ENCODE measurements around the gene C1QTNF1.

The C1QTNF1 gene

GRCh38 chr17:79079421-79080200, 55.6 kb downstream of the C1QTNF1 start:
- DNase-seq (ENCODE audit: low read depth), result no peak

GRCh38 chr17:79080349-79080748, 56.4 kb downstream of the C1QTNF1 start:
- DNase-seq (ENCODE audit: low read depth), result no peak

- no peak for DNase-seq (ENCODE audit: low read depth)
Observed at GRCh38 chr17:79080761-79081290, 56.9 kb downstream of the C1QTNF1 start.

GRCh38 chr17:79081571-79082276, 57.8 kb downstream of the C1QTNF1 start:
- DNase-seq (ENCODE audit: low read depth), result no peak

GRCh38 chr17:79082311-79083190, 58.6 kb downstream of the C1QTNF1 start:
- DNase-seq (ENCODE audit: low read depth), result no peak

GRCh38 chr17:79083191-79083971, 59.4 kb downstream of the C1QTNF1 start:
- DNase-seq (ENCODE audit: low read depth), result no peak

GRCh38 chr17:79084291-79085153, 60.6 kb downstream of the C1QTNF1 start:
- no peak for DNase-seq (ENCODE audit: low read depth)

- no peak for DNase-seq (ENCODE audit: low read depth)
Observed at GRCh38 chr17:79085154-79085920, 61.4 kb downstream of the C1QTNF1 start.

- no peak for DNase-seq (ENCODE audit: low read depth)
Observed at GRCh38 chr17:79085921-79086551, 62.1 kb downstream of the C1QTNF1 start.

- DNase-seq (ENCODE audit: low read depth), result no peak
Observed at GRCh38 chr17:79086609-79087427, 62.8 kb downstream of the C1QTNF1 start.

GRCh38 chr17:79087428-79088143, 63.6 kb downstream of the C1QTNF1 start:
- peak; percentile 59 for DNase-seq (ENCODE audit: low read depth)

- no peak for DNase-seq (ENCODE audit: low read depth)
Observed at GRCh38 chr17:79088247-79088996, 64.5 kb downstream of the C1QTNF1 start.

- no peak for DNase-seq (ENCODE audit: low read depth)
Observed at GRCh38 chr17:79088997-79089328, 65.0 kb downstream of the C1QTNF1 start.

GRCh38 chr17:79089720-79090442, 65.9 kb downstream of the C1QTNF1 start:
- no peak for DNase-seq (ENCODE audit: low read depth)

- no peak for DNase-seq (ENCODE audit: low read depth)
Observed at GRCh38 chr17:79090443-79091225, 66.7 kb downstream of the C1QTNF1 start.

Measured in stimulated activated CD8-positive, alpha-beta memory T cell treated with anti-CD3 and anti-CD28 coated beads, Interleukin-12 subunit alpha, Interleukin-12 subunit beta, amount 100 ng/mL, for 1 hour (primary cell).